ENCODE data around the gene FAM81A.

The FAM81A gene

DNA sequence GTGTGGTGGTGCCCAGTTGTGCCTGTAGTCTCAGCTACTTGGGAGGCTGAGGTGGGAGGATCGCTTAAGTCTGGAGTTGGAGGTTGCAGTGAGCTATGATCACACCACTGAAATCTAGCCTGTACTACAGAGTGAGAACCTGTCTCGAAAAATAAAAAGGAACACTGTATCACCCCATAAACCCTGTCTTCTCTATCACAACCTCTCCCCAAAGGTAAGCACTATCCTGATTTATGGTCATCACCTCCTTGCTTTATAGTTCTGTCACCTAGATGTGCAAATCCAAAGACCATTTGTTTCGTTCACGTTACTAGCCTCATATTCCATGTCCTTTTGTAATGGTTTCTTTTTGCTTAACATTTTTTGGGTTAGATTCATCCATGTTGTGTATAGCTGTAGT is 123.6 kb downstream of the FAM81A start:
- in situ Hi-C loops (cut with MboI; ENCODE audit: low sequenced_read_pairs, unreplicated experiment) = no loop called here
- no peak for DNase-seq (ENCODE audit: low spot score)
- TF ChIP-seq, protein P1, sequence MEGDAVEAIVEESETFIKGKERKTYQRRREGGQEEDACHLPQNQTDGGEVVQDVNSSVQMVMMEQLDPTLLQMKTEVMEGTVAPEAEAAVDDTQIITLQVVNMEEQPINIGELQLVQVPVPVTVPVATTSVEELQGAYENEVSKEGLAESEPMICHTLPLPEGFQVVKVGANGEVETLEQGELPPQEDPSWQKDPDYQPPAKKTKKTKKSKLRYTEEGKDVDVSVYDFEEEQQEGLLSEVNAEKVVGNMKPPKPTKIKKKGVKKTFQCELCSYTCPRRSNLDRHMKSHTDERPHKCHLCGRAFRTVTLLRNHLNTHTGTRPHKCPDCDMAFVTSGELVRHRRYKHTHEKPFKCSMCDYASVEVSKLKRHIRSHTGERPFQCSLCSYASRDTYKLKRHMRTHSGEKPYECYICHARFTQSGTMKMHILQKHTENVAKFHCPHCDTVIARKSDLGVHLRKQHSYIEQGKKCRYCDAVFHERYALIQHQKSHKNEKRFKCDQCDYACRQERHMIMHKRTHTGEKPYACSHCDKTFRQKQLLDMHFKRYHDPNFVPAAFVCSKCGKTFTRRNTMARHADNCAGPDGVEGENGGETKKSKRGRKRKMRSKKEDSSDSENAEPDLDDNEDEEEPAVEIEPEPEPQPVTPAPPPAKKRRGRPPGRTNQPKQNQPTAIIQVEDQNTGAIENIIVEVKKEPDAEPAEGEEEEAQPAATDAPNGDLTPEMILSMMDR (IDR thresholded peaks at IDR 0.05; ENCODE audit: borderline replicate concordance, control extremely low read depth, extremely low read depth, insufficient read depth, missing control alignments) = no peak

DNA sequence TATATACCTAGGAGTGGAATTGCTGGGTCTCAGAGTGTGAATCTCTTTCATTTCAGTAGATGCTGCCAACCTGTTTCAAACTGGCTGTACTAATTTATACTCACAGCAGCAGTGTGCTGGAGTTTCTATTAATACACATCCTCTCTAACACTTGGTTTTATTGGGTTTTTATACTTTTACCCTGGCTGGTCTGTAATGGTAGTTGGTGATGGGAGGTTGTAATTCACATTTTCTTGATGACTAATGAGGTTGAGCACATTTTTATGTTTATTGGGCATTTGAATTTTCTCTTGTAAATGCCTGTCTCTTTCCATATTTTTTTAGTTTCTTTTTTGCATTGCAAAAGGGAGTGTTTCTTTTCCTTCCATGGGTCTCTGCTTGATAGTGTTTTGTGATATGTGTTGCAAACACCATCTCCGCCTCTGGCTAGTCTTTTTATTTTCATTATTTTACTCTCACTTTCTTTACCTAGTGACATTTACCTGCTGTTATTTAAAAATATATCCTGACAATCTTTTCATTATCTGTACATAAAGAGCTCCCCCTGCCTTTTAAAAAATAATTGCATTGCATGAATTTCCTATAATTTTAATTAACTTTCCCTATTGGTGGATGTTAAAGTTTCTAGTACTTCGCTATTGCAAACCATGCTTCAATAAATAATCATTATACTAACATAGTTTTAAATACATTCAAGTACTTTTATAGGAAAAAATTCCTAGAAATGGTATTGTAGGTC is 124.6 kb downstream of the FAM81A start:
- TF ChIP-seq, protein P1 (IDR thresholded peaks at IDR 0.05; ENCODE audit: borderline replicate concordance, control extremely low read depth, extremely low read depth, insufficient read depth, missing control alignments) = no peak
- no peak for DNase-seq (ENCODE audit: low spot score)
- in situ Hi-C loops (cut with MboI; ENCODE audit: low sequenced_read_pairs, unreplicated experiment) = no loop called here

DNA sequence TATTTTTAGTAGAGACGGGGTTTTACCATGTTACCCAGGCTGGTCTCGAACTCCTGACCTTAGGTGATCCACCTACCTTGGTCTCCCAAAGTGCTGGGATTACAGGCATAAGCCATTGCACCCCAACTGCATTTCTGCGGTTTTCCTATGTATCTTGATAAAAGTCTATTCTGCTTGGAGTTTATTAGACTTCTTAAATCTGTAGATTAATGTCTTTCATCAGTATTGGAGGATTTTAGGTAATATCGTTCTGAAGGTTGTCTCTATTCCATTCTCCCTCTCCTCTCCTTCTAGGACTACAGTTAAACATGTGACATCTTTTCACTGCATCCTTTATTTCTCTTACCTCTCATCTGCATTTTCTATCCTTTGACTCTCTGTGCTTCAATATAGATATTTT is 127.3 kb downstream of the FAM81A start:
- in situ Hi-C loops (cut with MboI; ENCODE audit: low sequenced_read_pairs, unreplicated experiment) = no loop called here

DNA sequence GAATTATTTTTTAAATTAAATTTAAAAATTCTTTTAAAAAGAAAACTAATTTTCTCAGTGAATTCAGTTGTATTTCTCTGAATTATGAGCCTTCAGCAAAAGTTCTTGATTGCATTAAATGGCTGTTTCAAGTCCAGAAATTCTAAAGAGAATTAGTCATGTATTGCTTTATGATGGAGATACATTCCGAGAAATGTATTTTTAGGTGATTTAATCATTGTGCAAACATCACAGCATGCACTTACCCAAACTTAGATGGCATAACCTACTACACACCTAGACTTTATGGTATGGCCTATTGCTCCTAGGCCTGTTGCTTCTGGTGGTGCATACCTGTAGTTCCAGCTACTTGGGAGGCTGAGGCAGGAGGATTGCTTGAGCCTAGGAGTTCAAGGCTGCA is 129.3 kb downstream of the FAM81A start:
- TF ChIP-seq, protein P1 (IDR thresholded peaks at IDR 0.05; ENCODE audit: borderline replicate concordance, control extremely low read depth, extremely low read depth, insufficient read depth, missing control alignments) = no peak
- in situ Hi-C loops (cut with MboI; ENCODE audit: low sequenced_read_pairs, unreplicated experiment) = no loop called here
- no peak for DNase-seq (ENCODE audit: low spot score)

More for the DNA sequence above, 127.3 kb downstream of the FAM81A start:
- TF ChIP-seq, protein P1 (IDR thresholded peaks at IDR 0.05; ENCODE audit: borderline replicate concordance, control extremely low read depth, extremely low read depth, insufficient read depth, missing control alignments) = no peak
- DNase-seq (ENCODE audit: low spot score) = no peak

DNA sequence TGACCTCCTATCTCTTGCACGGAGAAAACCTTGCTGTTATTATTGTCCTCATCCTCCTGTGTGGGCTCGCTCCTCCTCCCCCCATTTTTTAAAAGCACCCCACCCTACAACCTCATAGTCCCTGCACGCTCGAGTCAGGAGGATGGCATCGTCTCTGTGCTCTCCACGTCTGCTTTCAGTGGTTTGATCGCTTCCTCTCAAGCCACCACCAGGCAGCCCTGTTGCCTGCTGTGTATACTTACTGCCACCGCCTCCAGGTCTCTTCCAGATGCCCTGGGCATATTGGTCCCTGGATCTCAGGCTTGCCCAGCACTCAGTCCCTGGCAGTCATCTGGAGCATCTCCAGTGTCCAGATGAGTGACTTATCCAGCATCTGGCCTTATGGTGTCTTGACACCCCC is 131.5 kb downstream of the FAM81A start:
- no peak for DNase-seq (ENCODE audit: low spot score)
- TF ChIP-seq, protein P1 (IDR thresholded peaks at IDR 0.05; ENCODE audit: borderline replicate concordance, control extremely low read depth, extremely low read depth, insufficient read depth, missing control alignments) = no peak

DNA sequence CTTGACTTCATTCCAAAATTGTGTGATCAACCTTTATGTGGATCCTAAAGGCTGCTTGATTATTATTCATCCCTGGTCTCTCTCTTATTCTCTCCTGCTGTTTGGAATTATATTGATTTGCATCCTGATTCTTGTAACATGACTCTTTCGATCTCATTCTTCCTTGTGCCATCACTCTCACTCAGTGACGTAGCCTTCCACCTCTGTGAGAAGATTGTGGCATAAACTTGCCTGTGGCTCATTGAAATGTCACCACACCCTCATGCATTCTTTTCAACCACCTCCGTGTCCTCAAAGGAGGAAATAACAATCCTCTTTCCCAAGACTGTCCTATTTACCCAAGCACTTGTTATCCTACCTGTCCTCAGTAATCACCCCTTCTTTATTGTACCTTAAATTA is 132.3 kb downstream of the FAM81A start:
- no peak for DNase-seq (ENCODE audit: low spot score)
- TF ChIP-seq, protein P1 (IDR thresholded peaks at IDR 0.05; ENCODE audit: borderline replicate concordance, control extremely low read depth, extremely low read depth, insufficient read depth, missing control alignments) = no peak
- in situ Hi-C loops (cut with MboI; ENCODE audit: low sequenced_read_pairs, unreplicated experiment) = no loop called here

More for the DNA sequence above, 131.5 kb downstream of the FAM81A start:
- in situ Hi-C loops (cut with MboI; ENCODE audit: low sequenced_read_pairs, unreplicated experiment) = no loop called here
